GM12891 (cell line): ENCODE results near the gene CCDC13.

Source experiments
- POLR2A ChIP-seq: IDR thresholded peaks from 2 replicates; pipeline ENCODE4 v1.6.1; 2011; ENCODE audit warnings: low read depth, low read length, control low read depth
- POLR2AphosphoS5 ChIP-seq: IDR thresholded peaks from 2 replicates; pipeline ENCODE4 v1.6.1; 2011; ENCODE audit warnings: low read depth, low read length, control low read depth

GRCh38 chr3:42758126-42758525 lies 14.9 kb downstream of the CCDC13 start:
- TF ChIP-seq POLR2A: no peak
- TF ChIP-seq POLR2AphosphoS5: no peak
